T follicular helper cell (primary cell): Measurements from ENCODE around the gene DNMT1.

Source experiments
- DNase-seq: peaks from one replicate; pipeline ENCODE4 v3.0.0-alpha.2; 2020; ENCODE audit warnings: low read depth

The DNMT1 gene

GRCh38 chr19:10113964-10114650 lies 80.6 kb downstream of the DNMT1 start:
- no peak for DNase-seq

- no peak for DNase-seq
These were observed 81.2 kb downstream of the DNMT1 start for GRCh38 chr19:10113592-10113963.

- DNase-seq, result peak; percentile 62
These were observed 81.7 kb downstream of the DNMT1 start for GRCh38 chr19:10112895-10113591.

- peak; percentile 46 for DNase-seq
These were observed 82.6 kb downstream of the DNMT1 start for GRCh38 chr19:10112037-10112761.

GRCh38 chr19:10111405-10111811 lies 83.3 kb downstream of the DNMT1 start, which contains the start of gene P2RY11:
Gene P2RY11, plus strand, starts transcription at chr19:10111693. Its CDS starts 29 bp downstream, at chr19:10111722.
- DNase-seq, result no peak

GRCh38 chr19:10110972-10111317 lies 83.8 kb downstream of the DNMT1 start:
- no peak for DNase-seq

- no peak for DNase-seq
These were observed 84.4 kb downstream of the DNMT1 start for GRCh38 chr19:10110076-10110971.

- DNase-seq, result no peak
These were observed 85.2 kb downstream of the DNMT1 start for GRCh38 chr19:10109528-10109927.

GRCh38 chr19:10107817-10108367 lies 86.9 kb downstream of the DNMT1 start:
- DNase-seq, result no peak

GRCh38 chr19:10107254-10107653 lies 87.5 kb downstream of the DNMT1 start:
- no peak for DNase-seq

- peak; percentile 98 for DNase-seq
These were observed 88.4 kb downstream of the DNMT1 start, which contains the start of gene PPAN for GRCh38 chr19:10106100-10106936. Gene PPAN, plus strand, starts transcription at chr19:10106362. Its CDS starts 33 bp downstream, at chr19:10106395.

GRCh38 chr19:10105509-10106099 lies 89.1 kb downstream of the DNMT1 start:
- DNase-seq, result peak; percentile 57

- peak; percentile 73 for DNase-seq
These were observed 89.9 kb downstream of the DNMT1 start for GRCh38 chr19:10104665-10105508.

GRCh38 chr19:10104130-10104513 lies 90.6 kb downstream of the DNMT1 start:
- no peak for DNase-seq

- no peak for DNase-seq
These were observed 91.9 kb downstream of the DNMT1 start for GRCh38 chr19:10102787-10103236.

- no peak for DNase-seq
These were observed 94.5 kb downstream of the DNMT1 start for GRCh38 chr19:10100163-10100785.

- DNase-seq, result no peak
These were observed 98.2 kb downstream of the DNMT1 start for GRCh38 chr19:10096615-10096963.

- DNase-seq, result peak; percentile 84
These were observed 98.7 kb downstream of the DNMT1 start for GRCh38 chr19:10095948-10096614.
